ENCODE data around the gene GPI. TPM values are rescaled to one million over a fixed set of nuclear protein-coding genes. Genes with fewer than 3 reads are reported as not detected.
"Not testable (repeated sequence)": the region's sequence is repeated elsewhere in the genome, so short reads cannot be mapped to it uniquely, and the experiment has no call there.

GPI gene
- polyA plus RNA-seq, 1 donor, result 159 TPM

- H3K27me3 ChIP-seq (ENCODE audit: control insufficient read depth, insufficient read depth, low read length), result no peaks in the 10 kb centered on the region
- H3K4me3 ChIP-seq (ENCODE audit: low read length), result no peak overlapping the region
- H3K36me3 ChIP-seq (ENCODE audit: control insufficient read depth, insufficient read depth, low read length), result peaks cover 47% of the 10 kb centered on the region
- H3K4me1 ChIP-seq (ENCODE audit: control insufficient read depth, insufficient read depth, low read length), result peaks cover 3% of the 10 kb centered on the region
- peak; percentile 80 to 87 for DNase-seq
- no peaks in the 10 kb centered on the region for H3K9me3 ChIP-seq (ENCODE audit: control insufficient read depth, low read depth, low read length)
- WGBS (ENCODE audit: insufficient coverage, low lambda C conversion rate), result no CpG with 5 or more reads among the region's 7 CpGs
- H3K27ac ChIP-seq (ENCODE audit: low read length), result peak overlapping the region; percentile 29
Observed at GRCh38 chr19:34323433-34324204, 41.4 kb upstream of the GPI start.

- Histone ChIP-seq H3K27ac (ENCODE audit: low read length) (no peak overlapping the region), H3K9me3 (ENCODE audit: control insufficient read depth, low read depth, low read length) (no peaks in the 10 kb centered on the region), H3K4me1 (ENCODE audit: control insufficient read depth, insufficient read depth, low read length) (peaks cover 3% of the 10 kb centered on the region), H3K36me3 (ENCODE audit: control insufficient read depth, insufficient read depth, low read length) (peaks cover 52% of the 10 kb centered on the region), H3K27me3 (ENCODE audit: control insufficient read depth, insufficient read depth, low read length) (no peaks in the 10 kb centered on the region), H3K4me3 (ENCODE audit: low read length) (no peak overlapping the region)
- no peak for DNase-seq
- 100% methylated on average over 1 of the region's 3 CpGs for WGBS (ENCODE audit: insufficient coverage, low lambda C conversion rate)
Observed at GRCh38 chr19:34324320-34324719, 40.7 kb upstream of the GPI start.

- no peak overlapping the region for H3K27ac ChIP-seq (ENCODE audit: low read length)
- H3K36me3 ChIP-seq (ENCODE audit: control insufficient read depth, insufficient read depth, low read length), result peaks cover 53% of the 10 kb centered on the region
- no peak for DNase-seq
- peaks cover 3% of the 10 kb centered on the region for H3K4me1 ChIP-seq (ENCODE audit: control insufficient read depth, insufficient read depth, low read length)
- no peak overlapping the region for H3K4me3 ChIP-seq (ENCODE audit: low read length)
- H3K27me3 ChIP-seq (ENCODE audit: control insufficient read depth, insufficient read depth, low read length), result no peaks in the 10 kb centered on the region
- 80% methylated on average over 1 of the region's 4 CpGs for WGBS (ENCODE audit: insufficient coverage, low lambda C conversion rate)
- no peaks in the 10 kb centered on the region for H3K9me3 ChIP-seq (ENCODE audit: control insufficient read depth, low read depth, low read length)
Observed at GRCh38 chr19:34325181-34325580, 39.8 kb upstream of the GPI start.

GRCh38 chr19:34325981-34326787 lies 38.8 kb upstream of the GPI start:
- peaks cover 3% of the 10 kb centered on the region for H3K4me1 ChIP-seq (ENCODE audit: control insufficient read depth, insufficient read depth, low read length)
- H3K4me3 ChIP-seq (ENCODE audit: low read length), result no peak overlapping the region
- H3K9me3 ChIP-seq (ENCODE audit: control insufficient read depth, low read depth, low read length), result no peaks in the 10 kb centered on the region
- peaks cover 56% of the 10 kb centered on the region for H3K36me3 ChIP-seq (ENCODE audit: control insufficient read depth, insufficient read depth, low read length)
- no peak for DNase-seq
- WGBS (ENCODE audit: insufficient coverage, low lambda C conversion rate), result 95% methylated on average over 2 of the region's 4 CpGs
- no peaks in the 10 kb centered on the region for H3K27me3 ChIP-seq (ENCODE audit: control insufficient read depth, insufficient read depth, low read length)
- H3K27ac ChIP-seq (ENCODE audit: low read length), result no peak overlapping the region

- Histone ChIP-seq H3K4me3 (ENCODE audit: low read length) (no peak overlapping the region), H3K27ac (ENCODE audit: low read length) (no peak overlapping the region), H3K9me3 (ENCODE audit: control insufficient read depth, low read depth, low read length) (no peaks in the 10 kb centered on the region), H3K36me3 (ENCODE audit: control insufficient read depth, insufficient read depth, low read length) (peaks cover 67% of the 10 kb centered on the region), H3K27me3 (ENCODE audit: control insufficient read depth, insufficient read depth, low read length) (no peaks in the 10 kb centered on the region), H3K4me1 (ENCODE audit: control insufficient read depth, insufficient read depth, low read length) (peaks cover 3% of the 10 kb centered on the region)
- WGBS (ENCODE audit: insufficient coverage, low lambda C conversion rate), result no CpG with 5 or more reads among the region's 15 CpGs
- no peak for DNase-seq
Observed at GRCh38 chr19:34327851-34328250, 37.1 kb upstream of the GPI start.

GRCh38 chr19:34328982-34329381 lies 36.0 kb upstream of the GPI start:
- Histone ChIP-seq H3K27ac (ENCODE audit: low read length) (no peak overlapping the region), H3K36me3 (ENCODE audit: control insufficient read depth, insufficient read depth, low read length) (peaks cover 72% of the 10 kb centered on the region)
- no CpG with 5 or more reads among the region's 1 CpG for WGBS (ENCODE audit: insufficient coverage, low lambda C conversion rate)

GRCh38 chr19:34330116-34330515 lies 34.9 kb upstream of the GPI start:
- peaks cover 66% of the 10 kb centered on the region for H3K36me3 ChIP-seq (ENCODE audit: control insufficient read depth, insufficient read depth, low read length)
- H3K9me3 ChIP-seq (ENCODE audit: control insufficient read depth, low read depth, low read length), result no peaks in the 10 kb centered on the region
- DNase-seq, result no peak
- no CpG with 5 or more reads among the region's 4 CpGs for WGBS (ENCODE audit: insufficient coverage, low lambda C conversion rate)
- H3K4me3 ChIP-seq (ENCODE audit: low read length), result no peak overlapping the region
- no peaks in the 10 kb centered on the region for H3K27me3 ChIP-seq (ENCODE audit: control insufficient read depth, insufficient read depth, low read length)
- no peaks in the 10 kb centered on the region for H3K4me1 ChIP-seq (ENCODE audit: control insufficient read depth, insufficient read depth, low read length)
- no peak overlapping the region for H3K27ac ChIP-seq (ENCODE audit: low read length)

More at GRCh38 chr19:34328982-34329381, 36.0 kb upstream of the GPI start:
- DNase-seq, result no peak
- Histone ChIP-seq H3K4me3 (ENCODE audit: low read length) (no peak overlapping the region), H3K27me3 (ENCODE audit: control insufficient read depth, insufficient read depth, low read length) (no peaks in the 10 kb centered on the region), H3K4me1 (ENCODE audit: control insufficient read depth, insufficient read depth, low read length) (no peaks in the 10 kb centered on the region), H3K9me3 (ENCODE audit: control insufficient read depth, low read depth, low read length) (no peaks in the 10 kb centered on the region)

- DNase-seq, result not testable (repeated sequence)
- peaks cover 64% of the 10 kb centered on the region for H3K36me3 ChIP-seq (ENCODE audit: control insufficient read depth, insufficient read depth, low read length)
- no CpG with 5 or more reads among the region's 8 CpGs for WGBS (ENCODE audit: insufficient coverage, low lambda C conversion rate)
Observed at GRCh38 chr19:34330596-34330995, 34.4 kb upstream of the GPI start.

GRCh38 chr19:34331596-34331995 lies 33.4 kb upstream of the GPI start:
- not testable (repeated sequence) for H3K27ac ChIP-seq (ENCODE audit: low read length); DNase-seq; H3K9me3 ChIP-seq (ENCODE audit: control insufficient read depth, low read depth, low read length); H3K27me3 ChIP-seq (ENCODE audit: control insufficient read depth, insufficient read depth, low read length); H3K4me1 ChIP-seq (ENCODE audit: control insufficient read depth, insufficient read depth, low read length); H3K4me3 ChIP-seq (ENCODE audit: low read length)
- H3K36me3 ChIP-seq (ENCODE audit: control insufficient read depth, insufficient read depth, low read length), result peaks cover 62% of the 10 kb centered on the region
- no CpG with 5 or more reads among the region's 10 CpGs for WGBS (ENCODE audit: insufficient coverage, low lambda C conversion rate)

More at GRCh38 chr19:34330596-34330995, 34.4 kb upstream of the GPI start:
- H3K4me1 ChIP-seq (ENCODE audit: control insufficient read depth, insufficient read depth, low read length); H3K27me3 ChIP-seq (ENCODE audit: control insufficient read depth, insufficient read depth, low read length); H3K9me3 ChIP-seq (ENCODE audit: control insufficient read depth, low read depth, low read length); H3K27ac ChIP-seq (ENCODE audit: low read length); H3K4me3 ChIP-seq (ENCODE audit: low read length): not testable (repeated sequence)

GRCh38 chr19:34332027-34332760 lies 32.8 kb upstream of the GPI start:
- no peak for DNase-seq
- peaks cover 3% of the 10 kb centered on the region for H3K4me1 ChIP-seq (ENCODE audit: control insufficient read depth, insufficient read depth, low read length)
- H3K4me3 ChIP-seq (ENCODE audit: low read length), result no peak overlapping the region
- peaks cover 62% of the 10 kb centered on the region for H3K36me3 ChIP-seq (ENCODE audit: control insufficient read depth, insufficient read depth, low read length)
- no CpG with 5 or more reads among the region's 5 CpGs for WGBS (ENCODE audit: insufficient coverage, low lambda C conversion rate)
- no peaks in the 10 kb centered on the region for H3K9me3 ChIP-seq (ENCODE audit: control insufficient read depth, low read depth, low read length)
- H3K27me3 ChIP-seq (ENCODE audit: control insufficient read depth, insufficient read depth, low read length), result no peaks in the 10 kb centered on the region
- no peak overlapping the region for H3K27ac ChIP-seq (ENCODE audit: low read length)
